Panc1 (cell line): ENCODE results near the gene MAP1LC3A. TPM values are rescaled to one million over a fixed set of nuclear protein-coding genes. Genes with fewer than 3 reads are reported as not detected.

ENCODE experiments used
- ATAC-seq: fragments of 200-7000 bp; cut with Tn5 transposase; 2 replicates; pipeline ENCODE4 v1.9.1; 2020; ENCODE audit warnings: mild to moderate bottlenecking, moderate library complexity
- BruUV-seq: library from RNA; stranded (reverse); fragments of 400-500 nt; replicated peaks from 2 replicates; lab custom pipeline; 2021; lab: Mats Ljungman, UMichigan
- CTCF ChIA-PET: fragments of 300-600 bp; sonication (Branson Sonifier 250); formaldehyde crosslinking; loops from one replicate; lab custom pipeline; 2022; ENCODE audit warnings: antibody characterized with exemption; lab: Charles Lee
- POLR2A ChIA-PET: fragments of 300-600 bp; sonication (Branson Sonifier 250); formaldehyde crosslinking; loops from one replicate; lab custom pipeline; 2022; ENCODE audit warnings: antibody characterized with exemption; lab: Charles Lee
- DNase-seq: peaks from one replicate; pipeline ENCODE4 v3.0.0-alpha.2; 2010; ENCODE audit warnings: low read depth, low spot score
- H3K27ac ChIP-seq: 2 replicates; pipeline ENCODE4 v1.5.1; 2011; ENCODE audit warnings: mild to moderate bottlenecking, low read length, inconsistent platforms
- H3K27me3 ChIP-seq: fragments of 200-500 bp; sonication (Bioruptor generic); 2 replicates; pipeline ENCODE4 v1.6.0; 2014; ENCODE audit warnings: low read length, inconsistent platforms; ENCODE audit not compliant: control insufficient read depth, insufficient read depth
- H3K36me3 ChIP-seq: fragments of 200-500 bp; sonication (Bioruptor generic); 2 replicates; pipeline ENCODE4 v1.5.1; 2014; ENCODE audit warnings: inconsistent platforms, mild to moderate bottlenecking, low read length, moderate library complexity; ENCODE audit not compliant: control insufficient read depth, insufficient read depth
- H3K4me1 ChIP-seq: 2 replicates; pipeline ENCODE4 v1.5.1; 2011; ENCODE audit warnings: inconsistent platforms, mild to moderate bottlenecking, low read length, moderate library complexity; ENCODE audit not compliant: control insufficient read depth, insufficient read depth
- H3K4me3 ChIP-seq, 2 experiments: 2 replicates each; pipeline ENCODE4 v1.5.1; 2011 to 2012; ENCODE audit warnings: low read depth in 2 of 2, low read length in 2 of 2, mild to moderate bottlenecking in 2 of 2, inconsistent platforms in 1 of 2, moderate library complexity in 1 of 2
- H3K9me3 ChIP-seq: fragments of 200-500 bp; sonication (Bioruptor generic); 2 replicates; pipeline ENCODE4 v1.5.1; 2014; ENCODE audit warnings: low read depth, mild to moderate bottlenecking, inconsistent platforms, low read length, moderate library complexity; ENCODE audit not compliant: control insufficient read depth, insufficient read depth
- CTCF ChIP-seq: fragments of 450-650 bp; IDR thresholded peaks from 2 replicates; pipeline ENCODE4 v1.5.1; 2017; ENCODE audit warnings: mild to moderate bottlenecking
- POLR2AphosphoS5 ChIP-seq: IDR thresholded peaks from 2 replicates; pipeline ENCODE4 v1.6.1; 2012; ENCODE audit warnings: mild to moderate bottlenecking, low read depth, low read length, moderate library complexity
- SIN3A ChIP-seq: IDR thresholded peaks from 2 replicates; pipeline ENCODE4 v1.6.1; 2012; ENCODE audit warnings: low read depth, mild to moderate bottlenecking, low read length, moderate library complexity, borderline replicate concordance; ENCODE audit not compliant: insufficient read depth
- TCF7L2 ChIP-seq: IDR thresholded peaks from 2 replicates; pipeline ENCODE4 v1.6.1; 2011; ENCODE audit warnings: mild to moderate bottlenecking, low read depth, low read length, inconsistent platforms
- in situ Hi-C: cut with HindIII; loops from 2 replicates; pipeline ENCODE4 v1.10.0; 2016; ENCODE audit warnings: low sequenced_read_pairs, low pct_unique_long_range_greater_than_20kb
- intact Hi-C: fragments of 100-400 bp; cut with micrococcal nuclease; formaldehyde crosslinking; loops from one replicate; pipeline ENCODE4 v1.10.0; 2022; ENCODE audit not compliant: unreplicated experiment
- total RNA-seq: library from RNA; stranded (reverse); gene quantifications from one replicate; pipeline ENCODE4 v1.2.1, GENCODE V29; 2021; ENCODE audit not compliant: unreplicated experiment
- TF ChIP-seq, protein P1 (sequence below), 2 experiments: IDR thresholded peaks; 2 replicates each; pipeline ENCODE4 v1.6.1; 2011 to 2012; ENCODE audit warnings: low read depth in 2 of 2, control low read depth in 1 of 2, low read length in 1 of 2, mild to moderate bottlenecking in 1 of 2, moderate library complexity in 1 of 2; ENCODE audit not compliant: insufficient read depth in 1 of 2

The MAP1LC3A gene
- total RNA-seq, 1 experiment from 2014 or later, result 25.1 TPM

- ATAC-seq, result no peak
- POLR2A ChIA-PET, result no interaction called here
Observed at GRCh38 chr20:34537651-34538050, 20.9 kb upstream of the MAP1LC3A start.

GRCh38 chr20:34538671-34539123, 19.8 kb upstream of the MAP1LC3A start:
- no peaks in the 10 kb centered on the region for H3K27me3 ChIP-seq
- ChIA-PET POLR2A (no interaction called here), CTCF (interaction anchor here (0.6 to 1.2 kb wide), 3 partner anchors 169 to 231 kb away, joined by 3 to 5 read pairs (median 4); no protein-coding TSS in a partner anchor)
- no peak overlapping the region for H3K4me3 ChIP-seq
- intact Hi-C loops, result loop anchor here (2.0 kb wide), 1 partner anchor 170 kb away; no protein-coding TSS in a partner anchor
- no peaks in the 10 kb centered on the region for H3K9me3 ChIP-seq
- no peaks in the 10 kb centered on the region for H3K4me1 ChIP-seq
- no peak for DNase-seq
- ATAC-seq, result peak; percentile 64; the same call in 1 of the 2 replicates
- no peak overlapping the region for H3K27ac ChIP-seq
- TF ChIP-seq POLR2AphosphoS5 (no peak), CTCF (peak; percentile 94)
- H3K36me3 ChIP-seq, result peaks cover 4% of the 10 kb centered on the region; the same call in 1 of the 2 replicates
- in situ Hi-C loops, result no loop called here
- BruUV-seq, result no TSS peak

More at GRCh38 chr20:34537651-34538050, 20.9 kb upstream of the MAP1LC3A start:
- Histone ChIP-seq H3K36me3 (peaks cover 4% of the 10 kb centered on the region; the same call in 1 of the 2 replicates), H3K9me3 (no peaks in the 10 kb centered on the region), H3K4me1 (no peaks in the 10 kb centered on the region), H3K4me3 (no peak overlapping the region), H3K27me3 (no peaks in the 10 kb centered on the region), H3K27ac (no peak overlapping the region)
- intact Hi-C loops (loop anchor here (2.0 kb wide), 1 partner anchor 171 kb away; no protein-coding TSS in a partner anchor), in situ Hi-C loops (no loop called here)
- no peak for DNase-seq
- CTCF ChIA-PET, result interaction anchor here (0.6 to 1.2 kb wide), 2 partner anchors 28 to 170 kb away, joined by 3 to 5 read pairs; no protein-coding TSS in a partner anchor
- no TSS peak for BruUV-seq
- TF ChIP-seq, protein P1, sequence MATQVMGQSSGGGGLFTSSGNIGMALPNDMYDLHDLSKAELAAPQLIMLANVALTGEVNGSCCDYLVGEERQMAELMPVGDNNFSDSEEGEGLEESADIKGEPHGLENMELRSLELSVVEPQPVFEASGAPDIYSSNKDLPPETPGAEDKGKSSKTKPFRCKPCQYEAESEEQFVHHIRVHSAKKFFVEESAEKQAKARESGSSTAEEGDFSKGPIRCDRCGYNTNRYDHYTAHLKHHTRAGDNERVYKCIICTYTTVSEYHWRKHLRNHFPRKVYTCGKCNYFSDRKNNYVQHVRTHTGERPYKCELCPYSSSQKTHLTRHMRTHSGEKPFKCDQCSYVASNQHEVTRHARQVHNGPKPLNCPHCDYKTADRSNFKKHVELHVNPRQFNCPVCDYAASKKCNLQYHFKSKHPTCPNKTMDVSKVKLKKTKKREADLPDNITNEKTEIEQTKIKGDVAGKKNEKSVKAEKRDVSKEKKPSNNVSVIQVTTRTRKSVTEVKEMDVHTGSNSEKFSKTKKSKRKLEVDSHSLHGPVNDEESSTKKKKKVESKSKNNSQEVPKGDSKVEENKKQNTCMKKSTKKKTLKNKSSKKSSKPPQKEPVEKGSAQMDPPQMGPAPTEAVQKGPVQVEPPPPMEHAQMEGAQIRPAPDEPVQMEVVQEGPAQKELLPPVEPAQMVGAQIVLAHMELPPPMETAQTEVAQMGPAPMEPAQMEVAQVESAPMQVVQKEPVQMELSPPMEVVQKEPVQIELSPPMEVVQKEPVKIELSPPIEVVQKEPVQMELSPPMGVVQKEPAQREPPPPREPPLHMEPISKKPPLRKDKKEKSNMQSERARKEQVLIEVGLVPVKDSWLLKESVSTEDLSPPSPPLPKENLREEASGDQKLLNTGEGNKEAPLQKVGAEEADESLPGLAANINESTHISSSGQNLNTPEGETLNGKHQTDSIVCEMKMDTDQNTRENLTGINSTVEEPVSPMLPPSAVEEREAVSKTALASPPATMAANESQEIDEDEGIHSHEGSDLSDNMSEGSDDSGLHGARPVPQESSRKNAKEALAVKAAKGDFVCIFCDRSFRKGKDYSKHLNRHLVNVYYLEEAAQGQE (IDR thresholded peaks at IDR 0.05; ENCODE audit: insufficient read depth in 1 of 2, low read depth in 2 of 2, low read length in 1 of 2), result no peak
- no peak for TF ChIP-seq TCF7L2
- no peak for TF ChIP-seq SIN3A
- no peak for TF ChIP-seq POLR2AphosphoS5
- TF ChIP-seq CTCF, result no peak
